ENCODE measurements around the gene FARP1.

GRCh38 chr13:98353750-98354149 lies 210.9 kb downstream of the FARP1 start:
- TF ChIP-seq CTCF (IDR thresholded peaks at IDR 0.05) (no peak), POLR2A (IDR thresholded peaks at IDR 0.05) (no peak), POLR2AphosphoS5 (IDR thresholded peaks at IDR 0.05) (no peak), EP300 (IDR thresholded peaks at IDR 0.05) (no peak)

All from suprapubic skin (tissue), 4 donors.